ENCODE data around the gene CXCL14.

CXCL14 gene

GRCh38 chr5:135521964-135522363, 56.8 kb downstream of the CXCL14 start:
- no peak for FAIRE-seq
- DNase-seq (ENCODE audit: extremely low spot score, insufficient read length, low read depth): no peak
